Right lung (tissue), 5 donors: ENCODE measurements around the gene LGMN. TPM values are rescaled to one million over a fixed set of nuclear protein-coding genes. Genes with fewer than 3 reads are reported as not detected.
A peak's percentile ranks its signal among the peaks of the same experiment; 100 is the strongest.
"Not testable (repeated sequence)": the region's sequence is repeated elsewhere in the genome, so short reads cannot be mapped to it uniquely, and the experiment has no call there.

Source experiments
- DNase-seq, 2 donors: peaks; one replicate each; pipeline ENCODE4 v3.0.0-alpha.2; 2013
- polyA plus RNA-seq, 5 donors: library from polyadenylated mRNA; unstranded; fragments of 120-200 nt; gene quantifications; one replicate each; pipeline versions ENCODE4 v1.2.1 to v1.2.3, GENCODE V29; 2013; ENCODE audit warnings: inconsistent platforms in 1 of 5, low replicate concordance in 1 of 5; ENCODE audit not compliant: insufficient read length in 5 of 5, insufficient read depth in 1 of 5

LGMN gene
- polyA plus RNA-seq, 5 donors, result 83.8 to 106 (median 91.0) TPM

DNA sequence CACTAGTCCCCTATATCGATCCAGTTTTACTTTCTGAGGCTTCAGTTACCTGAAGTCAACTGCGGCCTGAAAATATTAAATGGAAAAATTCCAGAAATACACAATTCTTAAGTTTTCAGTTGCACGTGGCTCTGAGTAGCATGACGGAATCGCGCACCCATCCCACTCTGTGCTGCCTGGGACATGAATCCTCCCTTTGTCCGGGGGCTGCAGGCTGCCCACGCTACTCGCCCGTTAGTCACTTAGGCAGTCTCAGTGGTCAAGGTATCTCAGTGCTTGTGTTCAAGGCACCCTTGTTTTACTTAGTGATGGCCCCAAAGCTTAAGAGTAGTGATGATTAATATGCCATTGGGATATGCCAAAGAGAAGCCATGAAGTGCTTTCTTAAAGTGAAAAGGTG is 46.6 kb downstream of the LGMN start:
- no peak for DNase-seq

DNA sequence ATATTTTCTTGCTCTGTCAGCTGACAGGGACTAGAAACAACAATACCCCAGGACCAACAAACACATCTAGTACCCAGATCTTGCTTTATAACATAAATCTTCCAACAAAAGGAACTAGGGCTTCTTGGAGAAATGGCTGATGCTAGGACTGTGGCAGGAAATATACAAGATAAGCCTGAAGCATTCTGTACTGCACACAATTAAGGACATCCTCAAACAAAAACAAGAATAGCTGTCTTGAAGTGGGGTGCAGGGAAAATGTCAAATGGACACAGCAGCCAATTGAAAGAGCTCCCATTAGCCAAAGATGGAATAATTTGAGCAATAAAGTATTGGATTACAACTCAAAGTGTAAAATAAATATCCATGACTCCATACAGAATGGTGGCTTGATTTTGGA is 50.0 kb downstream of the LGMN start:
- DNase-seq, result no peak

DNA sequence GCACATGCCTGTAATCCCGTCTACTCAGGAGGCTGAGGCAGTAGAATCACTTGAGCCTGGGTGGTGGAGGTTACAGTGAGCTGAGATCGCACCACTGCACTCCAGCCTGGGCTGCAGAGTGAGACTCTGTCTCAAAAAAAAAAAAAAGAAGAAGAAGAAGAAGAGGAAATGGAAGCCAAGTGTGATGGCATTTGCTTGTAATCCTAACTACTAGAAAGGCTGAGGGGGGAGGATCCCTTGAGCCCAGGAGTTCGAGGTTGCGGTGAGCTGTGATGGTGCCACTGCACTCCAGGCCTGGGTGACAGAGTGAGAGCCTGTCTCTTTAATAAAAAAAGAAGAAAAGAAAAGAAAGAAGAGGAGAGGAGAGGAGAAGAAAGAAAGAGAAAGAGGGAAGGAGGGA is 52.1 kb downstream of the LGMN start:
- DNase-seq, result no peak

DNA sequence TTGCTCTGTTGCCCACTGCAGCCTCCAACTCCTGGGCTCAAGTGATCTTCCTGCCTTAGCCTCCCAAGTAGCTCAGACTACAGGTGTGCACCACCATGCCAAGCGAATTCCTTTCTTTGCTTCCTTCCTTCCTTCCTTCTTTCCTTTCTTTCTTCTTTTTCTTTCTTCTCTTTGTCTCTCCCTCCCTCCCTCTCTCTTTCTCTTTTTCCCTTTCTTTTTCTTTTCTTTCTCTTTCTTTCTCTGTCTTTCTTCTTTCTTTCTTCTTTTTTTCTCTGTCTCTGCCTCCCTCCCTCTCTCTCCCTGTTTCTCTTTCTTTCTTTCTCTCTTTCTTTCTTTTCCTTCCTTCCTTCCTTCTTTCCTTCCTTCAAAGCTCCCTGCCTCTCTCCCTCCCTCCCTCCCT is 52.9 kb downstream of the LGMN start:
- no peak for DNase-seq

DNA sequence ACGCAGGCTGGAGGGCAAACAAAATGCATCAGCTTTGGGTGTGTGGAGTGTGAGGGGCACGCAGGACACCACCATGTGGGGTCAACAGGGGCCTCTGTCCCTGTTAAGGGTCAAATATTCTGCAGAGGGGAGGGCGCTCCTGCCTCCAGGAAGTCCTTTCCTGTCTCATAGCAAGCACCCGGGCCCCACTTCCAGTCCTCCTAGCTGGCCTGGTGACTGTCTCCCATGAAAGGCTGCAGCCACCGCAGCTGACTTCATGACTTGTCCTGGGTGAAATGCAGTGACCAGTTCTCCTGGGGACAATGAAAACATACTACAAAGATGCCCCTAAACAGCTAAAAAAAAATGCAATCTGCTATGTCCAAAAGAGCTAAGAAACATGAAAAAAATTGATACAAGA is 53.6 kb downstream of the LGMN start:
- DNase-seq, result no peak

DNA sequence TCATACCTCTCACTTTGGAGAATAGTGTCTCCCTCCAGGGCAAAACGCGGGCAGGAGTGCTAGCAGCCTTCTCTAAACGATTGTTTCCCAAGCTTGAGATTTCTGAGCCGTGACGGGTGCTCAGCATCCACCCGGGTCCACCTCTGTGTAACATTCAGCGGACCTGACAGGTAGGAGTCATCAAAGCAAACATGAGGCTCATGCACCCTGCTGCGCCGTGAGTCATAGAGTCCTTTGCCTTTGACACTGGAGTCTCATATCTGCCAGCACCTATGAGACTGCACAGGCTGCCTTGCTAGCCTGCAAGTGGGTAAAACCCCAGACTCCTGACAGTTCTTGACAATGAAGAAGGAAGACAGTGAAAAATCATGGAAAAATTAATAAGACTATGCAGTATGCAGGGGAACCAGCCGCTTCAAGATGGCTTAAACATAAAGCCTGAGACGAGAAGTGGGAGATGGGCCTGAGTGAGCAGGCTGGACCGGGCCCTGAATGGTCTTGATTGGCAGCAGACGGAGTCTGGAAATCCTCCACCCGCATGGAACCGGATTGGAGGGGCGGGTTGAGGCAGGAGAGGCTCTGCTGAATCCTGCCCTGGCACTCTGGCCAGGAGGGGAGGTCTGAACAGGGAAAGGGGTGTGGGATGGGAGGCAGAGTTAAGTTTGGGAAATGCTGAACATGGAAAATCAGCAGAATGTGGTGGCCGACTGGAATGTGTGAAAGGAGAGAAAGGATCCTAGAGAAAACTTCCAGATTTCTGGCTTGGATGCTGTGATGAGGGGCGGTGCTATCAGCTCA is 54.2 kb downstream of the LGMN start:
- DNase-seq, result no peak

DNA sequence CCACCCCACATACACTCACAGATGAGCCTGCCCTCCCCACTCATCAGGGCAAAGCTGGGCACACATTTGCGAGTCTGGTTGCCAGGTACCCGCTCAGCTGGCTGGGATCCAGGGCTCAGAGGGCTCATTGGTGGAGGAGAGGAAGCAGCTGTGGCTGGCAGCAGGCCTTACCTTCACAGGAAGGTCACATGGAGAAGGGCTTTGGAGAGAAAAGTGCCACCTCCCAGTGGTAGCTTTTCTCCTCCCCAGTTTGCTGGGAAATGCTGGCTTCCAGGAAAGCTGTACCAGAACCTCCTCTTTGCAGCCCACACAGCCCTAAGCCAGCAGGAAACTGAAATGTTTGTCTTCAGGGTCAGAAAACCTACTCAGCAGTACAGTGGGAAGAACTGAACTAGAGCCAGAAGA is 55.6 kb downstream of the LGMN start:
- peak in 1 of 2 donors; percentile 47 for DNase-seq

DNA sequence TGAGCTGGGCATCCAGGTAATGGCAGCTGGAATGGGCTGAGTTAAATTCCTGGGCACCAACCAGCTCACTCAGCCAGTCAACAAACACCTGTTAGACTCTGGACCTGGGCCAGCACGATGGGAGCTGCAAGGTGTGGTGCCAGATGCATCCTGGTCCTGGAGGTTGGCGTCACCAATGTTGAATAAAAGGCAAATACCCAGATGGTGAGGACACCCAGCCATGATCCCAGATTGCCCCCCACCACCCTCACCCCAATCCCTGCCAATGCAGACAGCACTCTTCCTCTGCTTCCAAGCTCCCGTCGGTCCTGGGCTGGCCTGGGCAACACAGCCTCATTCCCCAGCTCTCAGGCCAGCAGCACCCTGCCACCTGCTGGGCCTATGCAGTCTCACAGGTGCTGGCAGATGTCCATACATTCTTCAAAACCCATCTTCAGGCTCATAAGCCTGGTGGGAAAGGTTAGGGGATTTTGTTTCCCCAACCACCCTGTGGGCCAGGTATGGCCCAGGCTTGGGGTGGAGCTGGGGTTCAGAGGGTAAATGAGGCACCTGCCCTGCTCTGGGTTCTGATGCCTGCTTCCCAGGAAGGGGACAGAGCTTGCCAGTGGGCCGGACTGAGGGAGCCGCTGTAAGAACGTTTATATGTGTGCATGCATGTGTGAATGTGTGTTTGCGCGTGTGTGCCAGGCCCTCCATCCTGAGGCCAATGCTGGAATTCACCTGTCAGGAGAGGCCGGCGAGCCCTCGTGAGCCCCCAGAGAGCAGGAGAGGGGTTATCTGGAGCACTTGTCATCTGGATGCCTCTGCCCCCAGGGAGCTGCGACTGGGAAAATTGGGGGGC is 58.0 kb downstream of the LGMN start:
- no peak for DNase-seq

DNA sequence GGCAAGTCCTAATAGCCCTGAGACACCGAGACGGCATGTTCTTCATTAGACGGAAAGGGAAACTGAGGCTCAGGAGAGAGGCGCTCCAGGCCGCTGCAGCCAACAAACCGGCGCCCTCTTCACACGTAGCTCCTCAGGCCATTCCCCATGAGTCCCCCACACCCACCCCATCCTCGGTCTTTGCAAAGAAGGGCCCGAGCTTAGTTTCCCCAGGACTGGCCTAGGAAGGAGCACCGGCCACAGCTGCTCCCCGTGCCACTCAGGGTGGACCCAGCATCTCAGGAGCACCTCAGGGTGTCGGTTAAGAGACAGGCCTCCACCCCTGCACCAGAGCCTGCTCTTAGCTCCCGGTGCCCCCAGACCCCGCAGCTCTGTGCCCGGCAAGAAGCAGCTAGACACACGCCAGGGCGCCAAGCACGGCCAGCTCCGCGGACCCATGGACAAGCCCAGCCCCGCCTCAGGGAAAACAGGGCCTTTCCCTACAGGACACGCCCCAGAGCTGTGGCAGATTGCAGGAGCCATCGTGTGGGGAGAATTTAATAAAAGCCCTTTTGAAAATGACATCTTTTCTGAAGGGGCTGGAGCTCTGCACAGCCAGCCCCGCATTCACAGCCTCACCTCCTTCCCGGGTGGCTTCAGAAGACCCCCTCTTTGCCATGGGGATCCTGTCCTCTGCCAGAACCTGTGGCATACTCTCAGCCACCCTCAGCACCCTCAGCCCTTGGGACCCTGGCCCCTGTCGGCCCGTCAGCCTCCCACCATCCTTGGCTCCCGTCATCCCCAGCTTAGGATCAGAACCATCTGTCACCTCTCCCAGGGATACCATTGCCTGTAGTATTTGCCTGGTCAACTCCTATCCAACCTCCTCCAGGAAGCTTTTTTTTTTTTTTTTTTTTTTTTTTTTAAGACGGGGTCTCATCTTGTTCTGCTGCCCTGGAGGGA is 59.7 kb downstream of the LGMN start:
- DNase-seq, result no peak

DNA sequence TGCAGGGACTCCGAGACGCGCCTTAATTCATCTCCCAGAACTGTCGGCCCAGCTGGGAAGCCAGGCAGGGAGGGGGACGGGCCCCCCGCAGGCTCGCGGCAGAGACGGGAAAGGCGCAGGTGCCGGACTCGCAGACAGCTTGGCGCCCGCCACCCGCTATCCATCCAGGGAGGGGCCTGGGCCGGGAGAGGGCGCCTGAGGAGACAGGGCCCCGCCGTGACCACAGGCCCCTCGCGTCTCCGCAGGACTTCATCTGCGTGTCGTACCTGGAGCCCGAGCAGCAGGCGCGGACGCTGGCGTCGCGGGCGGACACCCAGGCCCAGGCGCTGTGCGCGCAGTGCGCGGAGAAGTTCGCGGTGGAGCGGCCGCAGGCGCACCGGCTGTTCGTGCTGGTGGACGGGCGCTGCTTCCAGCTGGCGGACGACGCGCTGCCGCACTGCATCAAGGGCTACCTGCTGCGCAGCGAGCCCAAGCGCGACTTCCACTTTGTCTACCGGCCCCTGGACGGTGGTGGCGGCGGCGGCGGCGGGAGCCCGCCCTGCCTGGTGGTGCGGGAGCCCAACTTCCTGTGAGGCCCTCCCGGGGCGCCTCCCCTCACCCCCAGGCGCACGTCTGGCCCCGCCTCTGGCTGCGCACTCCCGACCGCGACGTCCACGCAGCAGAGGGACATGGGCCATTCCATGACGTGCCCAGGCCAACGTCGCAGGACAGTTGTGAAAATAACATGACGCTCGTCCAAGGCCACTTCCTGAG is 60.6 kb downstream of the LGMN start:
- no peak for DNase-seq

DNA sequence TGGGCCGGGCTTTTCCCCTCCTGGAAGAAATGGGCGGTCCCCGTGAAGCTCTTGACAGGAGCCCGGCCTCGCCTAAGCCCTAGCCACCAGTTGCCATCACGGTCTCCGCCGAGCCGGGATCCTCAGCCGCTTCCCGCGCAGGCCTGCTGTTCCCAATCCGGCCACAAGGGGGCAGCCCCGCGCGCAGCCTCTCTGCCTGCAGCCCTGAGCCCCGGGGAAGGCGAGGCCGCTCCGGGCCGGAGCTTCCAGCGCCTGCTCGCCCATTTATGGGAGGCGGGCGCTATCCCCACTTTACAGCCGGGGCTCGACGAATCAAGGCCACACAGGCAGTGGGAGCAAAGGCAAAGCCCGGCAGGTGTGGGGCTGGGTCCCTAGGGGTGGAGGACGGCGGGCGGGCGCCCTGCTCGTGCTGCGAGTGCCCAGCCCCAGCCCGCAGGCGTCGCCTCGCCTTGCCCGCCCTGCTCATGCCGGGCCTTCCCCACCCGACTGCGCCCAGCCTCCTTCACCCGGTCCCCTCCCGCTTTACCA is 61.5 kb downstream of the LGMN start:
- peak; percentile 58 to 67 for DNase-seq

DNA sequence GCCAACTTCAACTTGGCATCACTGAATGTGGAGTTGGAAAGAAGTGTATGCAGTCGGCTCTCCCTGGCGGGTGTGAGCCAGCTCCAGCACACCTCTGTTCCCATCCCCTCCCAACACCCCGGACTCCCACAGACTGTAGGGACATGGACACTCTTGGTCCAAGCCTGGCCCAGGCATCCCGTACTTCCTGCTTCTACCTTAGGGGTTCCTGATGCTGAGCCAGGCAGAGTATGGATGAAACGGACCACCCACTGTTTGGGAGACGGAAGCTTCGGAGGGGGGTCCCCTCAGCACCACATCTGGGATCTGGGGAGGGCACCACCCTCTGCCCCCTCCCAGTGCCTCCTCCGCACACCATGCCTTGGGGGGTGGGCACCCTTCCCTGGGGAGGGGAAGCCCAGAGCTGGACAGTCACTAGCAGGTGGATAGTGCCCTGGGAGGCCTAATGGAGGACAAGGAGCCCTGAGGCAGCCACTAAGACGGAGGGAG is 62.0 kb downstream of the LGMN start:
- no peak for DNase-seq

DNA sequence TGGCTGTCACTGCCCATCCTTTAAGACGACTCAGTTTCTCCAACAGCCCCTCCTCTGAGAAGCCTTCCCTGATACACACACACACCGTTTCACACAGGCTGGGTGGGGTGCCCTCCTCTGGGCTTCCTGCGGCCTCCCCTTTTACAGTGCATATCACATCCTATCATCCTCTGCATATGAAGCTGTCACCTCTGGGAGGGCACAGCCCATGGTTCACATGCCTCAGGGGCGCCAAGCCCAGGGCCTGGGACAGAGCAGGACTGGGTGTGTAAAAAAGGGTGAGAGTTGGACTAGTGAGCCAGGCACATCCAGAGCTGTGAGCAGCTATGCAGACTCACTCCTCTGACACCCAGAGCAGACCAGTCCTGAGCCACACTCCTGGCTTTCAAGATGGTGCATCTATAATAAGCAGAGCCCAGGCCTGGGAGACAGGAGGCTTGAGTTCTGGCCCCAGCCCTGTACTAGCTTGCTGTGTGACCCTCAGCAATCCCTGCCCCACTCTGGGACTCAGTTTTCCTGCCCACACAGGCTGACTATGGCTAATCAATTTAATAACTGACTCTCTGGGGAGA is 62.6 kb downstream of the LGMN start:
- DNase-seq, result no peak

DNA sequence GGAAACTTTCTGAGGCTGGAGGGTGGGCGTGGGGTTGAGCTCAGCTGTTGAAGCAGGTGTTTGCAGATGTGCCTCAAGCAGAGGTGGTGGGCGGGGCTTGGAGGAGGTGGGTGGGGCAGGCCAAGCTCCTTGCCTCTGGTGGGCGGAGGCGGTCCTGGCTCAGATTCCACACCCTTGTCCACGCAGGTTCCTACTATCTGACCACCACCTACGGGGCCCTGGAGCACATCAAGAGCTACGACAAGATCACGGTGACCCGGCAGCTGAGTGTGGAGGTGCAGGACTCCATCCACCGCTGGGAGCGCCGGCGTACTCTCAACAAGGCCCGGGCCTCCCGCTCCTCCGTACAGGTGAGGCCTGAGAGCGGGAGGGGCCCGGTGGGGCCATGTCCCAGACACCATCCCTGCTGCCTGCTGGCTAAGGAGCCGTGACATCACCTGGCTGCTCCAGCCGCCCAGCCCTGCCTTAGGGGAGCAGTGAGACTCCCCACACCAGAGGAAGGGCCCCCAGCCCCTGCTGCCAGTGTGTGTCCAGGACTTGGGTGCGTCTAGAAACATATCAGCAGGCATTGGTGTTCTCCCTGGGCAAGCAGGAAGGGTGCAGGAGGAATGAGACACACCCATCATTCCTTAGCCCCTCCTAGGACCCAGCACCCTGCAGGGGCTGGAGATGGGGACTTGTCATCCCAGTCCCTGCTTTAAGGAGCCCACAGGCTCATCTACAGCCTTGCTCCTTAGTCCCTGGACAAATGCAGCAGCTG is 63.4 kb downstream of the LGMN start:
- DNase-seq, result no peak

DNA sequence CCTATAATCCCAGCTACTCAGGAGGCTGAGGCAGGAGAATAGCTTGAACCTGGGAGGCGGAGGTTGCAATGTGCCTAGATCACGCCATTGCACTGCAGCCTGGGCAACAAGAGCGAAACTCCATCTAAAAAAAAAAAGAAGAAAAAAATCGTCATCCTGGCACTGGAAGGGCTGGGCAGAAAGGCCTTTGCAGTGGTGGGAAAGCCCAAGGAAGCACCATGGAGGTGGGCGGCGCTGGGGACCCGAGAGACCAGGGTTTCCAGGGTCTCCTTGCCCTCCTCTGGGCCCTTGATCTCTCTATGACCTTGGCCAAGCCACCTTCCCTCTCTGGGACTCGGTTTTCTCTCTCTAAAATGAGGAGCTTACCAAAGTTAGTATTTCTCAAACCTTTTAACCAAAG is 65.4 kb downstream of the LGMN start:
- no peak for DNase-seq

DNA sequence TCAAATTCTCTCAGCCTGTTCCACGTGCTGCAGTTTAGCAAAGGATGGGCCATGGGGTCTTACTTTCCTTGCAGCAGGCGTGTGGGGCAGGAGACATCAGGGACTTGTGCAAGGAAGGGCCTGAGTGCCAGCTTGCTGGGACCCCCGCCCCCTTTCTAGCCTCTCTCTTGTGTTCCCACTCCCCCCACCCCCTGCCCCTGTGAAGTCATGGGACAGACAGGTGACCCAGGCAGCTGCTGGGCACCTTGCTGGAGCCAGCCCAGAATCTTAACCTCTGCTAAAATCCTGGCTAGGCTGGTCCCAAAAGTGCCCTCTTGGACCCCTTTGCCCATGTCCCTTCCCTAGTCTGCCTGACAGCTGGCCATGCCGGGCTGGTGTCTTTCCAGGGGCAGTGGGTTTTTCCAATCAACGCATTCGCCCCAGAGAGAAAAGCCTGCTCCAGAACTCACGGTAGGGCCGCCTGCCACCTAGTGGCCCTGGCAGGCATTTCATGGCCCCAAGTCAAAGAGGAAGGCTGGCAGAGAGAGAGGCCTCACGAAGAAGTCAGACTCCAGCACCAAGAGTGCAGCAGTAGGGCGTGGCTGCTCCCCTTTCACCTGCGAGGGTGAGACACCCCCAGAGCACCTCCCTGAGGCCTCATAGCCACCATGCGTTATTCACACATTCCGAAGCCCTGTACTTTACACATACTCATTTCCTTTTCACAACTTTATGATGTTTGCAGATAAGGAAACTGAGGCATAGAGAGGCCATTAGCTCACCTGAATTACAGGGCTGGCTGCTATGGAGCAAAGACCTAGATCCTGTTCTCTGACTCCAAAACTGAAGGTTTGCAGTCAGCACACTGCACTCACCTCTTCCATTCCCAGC is 67.4 kb downstream of the LGMN start:
- DNase-seq, result peak; percentile 71 to 78

DNA sequence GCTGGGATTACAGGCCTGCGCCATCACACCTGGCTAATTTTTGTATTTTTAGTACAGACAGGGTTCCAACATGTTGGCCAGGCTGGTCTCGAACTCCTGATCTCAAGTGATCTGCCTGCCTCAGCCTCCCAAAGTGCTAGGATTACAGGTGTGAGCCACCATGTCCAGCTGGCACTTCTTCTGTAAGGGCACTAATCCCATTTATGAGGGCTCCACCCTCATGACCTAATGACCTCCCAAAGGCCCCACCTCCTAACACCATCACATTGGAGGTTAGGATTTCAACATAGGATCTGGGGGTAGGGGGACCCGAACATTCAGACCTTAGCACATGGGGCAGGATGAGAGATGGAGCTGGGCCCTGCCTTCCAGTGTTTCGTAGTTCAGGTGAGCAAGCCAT is 68.1 kb downstream of the LGMN start:
- not testable (repeated sequence) for DNase-seq

DNA sequence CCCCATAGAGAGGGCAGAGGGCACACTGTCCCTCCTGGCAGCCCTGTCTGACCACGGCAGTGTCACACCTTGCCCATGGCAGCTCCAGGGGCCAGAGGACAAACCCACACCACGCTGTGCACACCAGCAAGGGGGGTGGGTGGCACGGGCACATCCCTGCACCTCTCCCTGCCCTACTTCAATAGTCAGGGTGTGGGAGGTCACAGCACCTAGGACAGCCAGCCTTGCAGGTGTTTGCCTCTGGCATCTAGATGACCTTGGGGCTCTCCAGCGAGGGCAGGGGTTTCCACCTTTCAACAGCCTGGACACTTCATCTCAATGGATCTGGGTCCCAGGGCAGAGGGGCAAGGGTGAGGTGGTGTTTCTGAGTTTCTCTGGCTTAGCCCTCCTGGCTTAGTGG is 69.2 kb downstream of the LGMN start:
- no peak for DNase-seq

DNA sequence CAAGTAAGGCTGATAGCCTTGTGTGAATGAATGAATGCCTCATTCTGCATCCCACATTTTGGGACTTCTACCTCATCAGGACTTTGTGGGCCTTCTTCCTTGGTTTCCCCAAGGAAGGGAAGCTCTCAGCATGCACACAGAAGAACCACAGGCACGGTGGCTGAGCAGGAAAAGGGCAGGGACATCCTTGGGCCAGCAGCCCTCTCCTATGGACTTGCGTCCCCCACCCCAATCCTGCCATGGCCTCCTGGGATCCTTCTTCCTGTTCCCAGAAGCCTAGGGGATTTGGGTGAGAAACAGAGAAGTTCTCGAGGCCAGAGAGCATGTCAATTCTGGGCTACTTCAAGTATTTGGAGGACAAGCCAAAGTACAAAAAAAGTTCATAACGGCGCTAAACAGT is 69.7 kb downstream of the LGMN start:
- no peak for DNase-seq
